ENCODE results near the gene PRKAG1.
A peak's percentile ranks its signal among the peaks of the same experiment; 100 is the strongest.

The PRKAG1 gene

DNA sequence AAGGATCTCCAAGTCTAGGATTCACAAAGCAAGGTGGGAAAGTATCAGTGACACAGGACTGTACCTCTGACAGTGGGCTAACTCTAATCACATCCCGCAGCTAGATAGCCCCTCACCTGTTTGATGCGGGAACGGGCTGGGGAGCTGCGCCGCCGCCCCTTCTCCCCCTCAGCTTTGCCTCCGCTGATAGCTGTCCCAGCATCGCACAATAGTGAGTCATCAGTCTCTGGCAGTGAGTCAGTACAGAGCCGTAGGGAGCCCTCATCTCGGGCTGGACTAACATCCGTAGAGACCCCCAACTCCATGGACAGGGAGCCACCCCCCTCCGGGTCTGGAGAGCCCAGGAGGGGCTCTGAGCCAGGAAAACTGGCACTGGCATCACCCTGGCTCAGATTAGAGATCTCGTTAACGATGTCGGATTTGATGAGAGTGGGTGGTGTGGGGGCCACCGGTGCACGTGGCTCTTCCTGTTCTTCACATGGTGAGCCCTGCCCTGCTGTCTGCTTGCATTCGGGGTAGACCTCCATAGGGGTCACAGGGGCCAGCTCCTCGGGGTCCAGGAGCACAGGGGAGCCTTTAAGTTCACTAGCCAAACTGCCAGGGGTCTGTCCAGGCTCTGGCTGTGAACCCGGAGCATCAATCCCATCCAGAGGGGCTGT lies 31.1 kb upstream of the PRKAG1 start:
- TF ChIP-seq, protein P1, sequence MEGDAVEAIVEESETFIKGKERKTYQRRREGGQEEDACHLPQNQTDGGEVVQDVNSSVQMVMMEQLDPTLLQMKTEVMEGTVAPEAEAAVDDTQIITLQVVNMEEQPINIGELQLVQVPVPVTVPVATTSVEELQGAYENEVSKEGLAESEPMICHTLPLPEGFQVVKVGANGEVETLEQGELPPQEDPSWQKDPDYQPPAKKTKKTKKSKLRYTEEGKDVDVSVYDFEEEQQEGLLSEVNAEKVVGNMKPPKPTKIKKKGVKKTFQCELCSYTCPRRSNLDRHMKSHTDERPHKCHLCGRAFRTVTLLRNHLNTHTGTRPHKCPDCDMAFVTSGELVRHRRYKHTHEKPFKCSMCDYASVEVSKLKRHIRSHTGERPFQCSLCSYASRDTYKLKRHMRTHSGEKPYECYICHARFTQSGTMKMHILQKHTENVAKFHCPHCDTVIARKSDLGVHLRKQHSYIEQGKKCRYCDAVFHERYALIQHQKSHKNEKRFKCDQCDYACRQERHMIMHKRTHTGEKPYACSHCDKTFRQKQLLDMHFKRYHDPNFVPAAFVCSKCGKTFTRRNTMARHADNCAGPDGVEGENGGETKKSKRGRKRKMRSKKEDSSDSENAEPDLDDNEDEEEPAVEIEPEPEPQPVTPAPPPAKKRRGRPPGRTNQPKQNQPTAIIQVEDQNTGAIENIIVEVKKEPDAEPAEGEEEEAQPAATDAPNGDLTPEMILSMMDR (IDR thresholded peaks at IDR 0.05; ENCODE audit: borderline replicate concordance, insufficient read depth, low read depth, low read length) = no peak
- no peak overlapping the region for H3K4me3 ChIP-seq (ENCODE audit: low read depth, low read length)

DNA sequence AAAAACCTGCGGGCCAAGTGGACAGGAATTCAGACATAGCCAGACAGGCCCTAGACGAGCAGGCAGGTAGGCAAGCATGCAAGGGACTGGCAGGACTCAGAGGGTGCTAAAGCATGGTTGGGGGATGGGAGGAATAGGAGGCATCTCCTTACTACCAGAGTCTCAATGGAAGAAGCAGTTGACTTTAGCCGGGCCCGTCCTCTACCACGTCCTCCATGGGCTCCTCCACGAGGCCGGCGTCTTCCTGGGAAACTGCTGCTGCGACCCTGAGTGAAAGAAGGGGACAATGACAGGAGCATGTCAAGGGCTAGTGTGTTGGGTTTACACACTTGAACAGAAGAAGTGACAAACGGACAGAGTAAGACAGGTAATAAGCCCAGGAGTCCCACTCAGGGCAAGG lies 30.4 kb upstream of the PRKAG1 start:
- TF ChIP-seq, protein P1 (IDR thresholded peaks at IDR 0.05; ENCODE audit: borderline replicate concordance, insufficient read depth, low read depth, low read length) = no peak

DNA sequence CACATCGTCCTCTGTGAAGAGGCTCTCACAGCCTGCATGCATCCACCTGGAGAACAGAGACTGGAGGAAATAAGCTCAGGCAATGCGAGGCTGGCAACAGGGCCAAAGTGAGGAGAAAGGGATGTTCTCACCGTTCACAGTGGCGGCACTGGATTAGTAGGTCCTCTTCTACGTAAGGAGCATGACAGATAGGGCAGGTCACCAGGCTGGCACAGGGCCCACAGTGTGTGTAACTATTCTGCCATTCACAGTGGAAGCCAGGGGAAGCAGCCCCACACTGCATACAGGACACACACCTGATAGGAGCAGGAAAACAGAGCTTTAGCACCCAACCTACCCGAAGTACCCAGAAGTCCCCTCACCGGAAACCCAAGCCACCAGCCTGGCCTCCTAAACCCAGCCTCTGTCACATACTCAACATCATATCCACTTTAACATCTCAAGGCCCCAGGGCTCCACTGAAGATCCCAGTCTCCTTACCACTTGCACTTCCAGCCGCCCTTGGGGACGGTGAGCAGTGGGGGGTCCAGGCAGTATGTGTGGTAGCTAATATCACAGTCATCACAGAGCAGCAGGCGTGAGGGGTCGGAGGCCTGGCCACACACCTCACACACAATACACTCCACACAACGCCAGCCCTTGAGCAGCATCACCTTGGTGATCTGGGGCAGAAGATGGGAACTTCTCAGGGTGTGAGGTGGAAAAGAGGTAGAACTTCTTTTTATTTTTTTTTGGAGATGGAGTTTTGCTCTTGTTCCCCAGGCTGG lies 27.7 kb upstream of the PRKAG1 start:
- TF ChIP-seq, protein P1 (IDR thresholded peaks at IDR 0.05; ENCODE audit: borderline replicate concordance, insufficient read depth, low read depth, low read length) = no peak
- H3K4me3 ChIP-seq (ENCODE audit: low read depth, low read length) = no peak overlapping the region

More for the DNA sequence above, 30.4 kb upstream of the PRKAG1 start:
- H3K4me3 ChIP-seq (ENCODE audit: low read depth, low read length) = no peak overlapping the region

DNA sequence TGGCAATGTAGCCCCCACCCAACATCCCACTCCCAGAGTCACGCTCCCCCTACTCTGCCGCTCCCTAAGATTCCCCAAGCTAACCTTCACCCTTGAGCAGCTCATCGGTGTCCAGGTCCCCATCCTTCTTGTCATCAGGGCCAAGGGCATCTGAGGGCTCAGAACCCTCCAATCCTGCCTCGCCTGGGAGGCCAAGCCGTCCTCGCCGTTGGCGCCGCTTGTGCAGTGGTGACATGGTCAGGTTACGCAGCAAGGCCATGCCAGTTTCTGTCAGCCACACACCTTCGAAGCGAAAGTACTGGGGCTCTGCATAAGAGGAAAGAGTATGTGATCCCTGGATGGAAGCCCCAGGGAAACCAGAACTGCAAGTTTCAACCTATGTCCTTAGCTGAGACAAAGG lies 26.1 kb upstream of the PRKAG1 start:
- no peak overlapping the region for H3K4me3 ChIP-seq (ENCODE audit: low read depth, low read length)
- TF ChIP-seq, protein P1 (IDR thresholded peaks at IDR 0.05; ENCODE audit: borderline replicate concordance, insufficient read depth, low read depth, low read length) = no peak

DNA sequence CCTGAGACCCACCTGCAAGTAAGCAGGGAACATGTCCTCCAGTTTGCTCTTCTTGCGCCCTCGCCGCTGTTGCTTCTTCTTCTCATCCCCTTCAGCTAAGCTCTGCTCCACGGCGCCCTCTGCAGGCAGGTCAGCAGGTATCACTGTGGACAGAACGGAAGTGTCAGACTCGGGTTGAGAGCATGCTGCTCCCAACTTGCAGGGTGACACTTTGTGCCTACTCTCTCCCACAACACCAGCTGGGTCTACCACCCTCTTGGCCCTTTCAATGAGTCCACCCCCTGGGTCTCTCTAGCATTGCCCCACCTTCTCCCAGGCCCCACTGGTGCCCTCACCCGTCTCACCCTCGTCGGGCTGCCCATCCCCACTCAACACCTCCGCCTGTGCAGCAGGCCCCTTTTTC lies 25.3 kb upstream of the PRKAG1 start:
- TF ChIP-seq, protein P1 (IDR thresholded peaks at IDR 0.05; ENCODE audit: borderline replicate concordance, insufficient read depth, low read depth, low read length) = peak; percentile 87
- H3K4me3 ChIP-seq (ENCODE audit: low read depth, low read length) = no peak overlapping the region

DNA sequence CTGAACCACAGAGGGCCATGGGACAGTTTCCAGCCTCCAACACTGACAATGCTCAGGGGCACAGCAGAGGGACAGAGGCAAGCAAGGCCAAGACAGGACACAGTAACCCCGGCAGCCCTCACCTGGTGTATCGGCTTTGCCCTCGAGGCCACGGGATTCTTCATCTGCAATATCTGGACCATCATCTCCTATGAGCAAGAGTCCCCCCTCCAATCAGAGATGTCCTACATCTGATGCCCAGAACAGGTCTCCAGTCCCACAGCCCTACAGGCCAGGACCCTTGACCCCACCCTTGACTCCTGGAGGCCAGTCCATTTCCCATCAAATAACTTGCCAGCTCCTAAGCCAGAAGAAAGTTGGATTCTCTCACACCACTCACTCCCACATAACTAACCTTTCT lies 24.7 kb upstream of the PRKAG1 start:
- TF ChIP-seq, protein P1 (IDR thresholded peaks at IDR 0.05; ENCODE audit: borderline replicate concordance, insufficient read depth, low read depth, low read length) = no peak

More for the DNA sequence above, 24.7 kb upstream of the PRKAG1 start:
- H3K4me3 ChIP-seq (ENCODE audit: low read depth, low read length) = no peak overlapping the region
